ENCODE data around the gene ABTB2.
A peak's percentile ranks its signal among the peaks of the same experiment; 100 is the strongest.

Gene ABTB2

DNA sequence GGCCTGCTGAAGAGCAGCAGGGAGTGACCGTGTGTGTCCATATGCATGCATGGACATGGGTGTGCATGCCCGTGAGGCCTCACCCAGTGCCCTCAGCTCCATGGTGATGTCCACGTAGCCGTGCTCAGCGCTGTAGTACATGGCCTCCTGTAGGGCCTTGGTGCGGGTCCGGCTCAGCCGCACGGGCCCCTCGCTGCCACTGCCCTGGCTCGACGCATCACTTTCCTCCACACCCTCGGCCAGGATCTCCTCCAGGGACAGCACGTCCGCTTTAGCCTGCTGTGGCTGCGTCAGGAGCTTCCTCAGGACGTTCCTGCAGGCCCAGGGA, 195.4 kb downstream of the ABTB2 start:
- DNase-seq, result no peak

DNA sequence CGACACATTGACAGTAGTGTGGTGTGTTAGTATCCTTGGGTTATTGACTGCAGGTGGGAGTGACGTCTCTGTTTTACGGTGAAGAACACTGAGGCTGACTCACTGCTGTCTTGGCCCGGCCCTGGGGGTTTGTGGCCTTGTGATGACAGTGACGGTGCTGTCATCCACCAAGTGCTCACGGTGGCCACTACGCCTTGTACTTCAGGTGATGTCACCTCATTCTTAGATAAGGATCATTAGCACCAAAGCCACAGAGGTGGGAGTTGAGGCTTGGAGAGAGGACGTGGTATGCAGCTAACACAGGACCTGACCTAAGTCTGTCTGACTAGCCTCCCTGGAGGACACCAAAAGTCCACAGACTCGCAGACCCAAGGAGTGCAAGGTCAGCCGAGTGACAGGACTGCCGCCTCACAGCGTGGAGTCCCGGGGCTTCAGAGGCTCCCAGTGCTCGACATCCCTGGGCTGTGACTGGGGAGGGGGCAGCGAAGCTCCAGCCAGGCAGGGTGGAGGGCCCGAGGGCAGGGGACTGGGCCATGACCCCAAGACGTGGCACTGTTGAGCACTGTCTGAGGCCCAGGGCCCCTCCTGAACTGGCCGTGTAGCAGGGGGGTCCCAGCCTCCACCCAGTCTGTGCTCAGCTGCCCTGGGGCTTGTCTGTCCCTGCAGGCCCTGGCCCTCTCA, 195.9 kb downstream of the ABTB2 start:
- no peak for DNase-seq

DNA sequence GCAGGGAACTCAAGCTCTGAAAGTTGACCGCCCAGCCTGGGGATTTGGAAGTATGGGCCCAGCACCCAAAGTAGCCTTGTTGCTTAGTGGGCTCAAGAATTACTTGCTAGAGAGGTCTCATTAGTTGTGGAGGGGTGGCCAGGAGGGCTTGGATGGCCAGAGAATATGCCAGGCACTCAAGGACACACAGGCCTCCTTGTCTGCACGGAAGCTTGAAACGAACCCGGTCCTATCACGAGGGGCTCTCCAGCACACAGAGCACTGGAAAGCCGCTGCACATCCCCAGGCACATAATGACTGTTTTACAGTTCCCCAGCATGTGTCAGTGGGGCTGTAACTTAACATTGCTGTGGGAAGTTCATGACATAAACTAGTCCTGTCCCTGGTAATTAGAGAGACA, 196.4 kb downstream of the ABTB2 start:
- DNase-seq, result no peak

DNA sequence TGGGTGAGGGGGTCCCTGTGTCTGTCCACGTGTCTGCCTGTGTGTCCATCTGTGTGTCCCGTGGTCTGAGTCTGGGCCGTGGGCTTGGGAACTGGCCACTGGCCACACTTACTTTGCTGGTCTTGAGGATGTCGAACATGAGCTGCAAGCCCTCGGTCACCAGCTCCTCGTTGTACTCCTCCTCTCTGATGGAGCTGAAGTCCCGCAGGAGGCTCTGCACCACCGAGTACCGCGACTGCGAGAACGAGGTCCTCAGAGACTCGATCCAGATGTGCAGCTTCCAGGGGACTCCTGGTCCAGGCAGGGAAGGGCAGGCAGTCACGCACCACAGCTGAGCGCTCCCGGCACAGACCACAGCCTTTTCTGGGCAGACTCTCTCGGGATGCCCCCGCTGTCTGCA, 197.0 kb downstream of the ABTB2 start:
- DNase-seq, result no peak

DNA sequence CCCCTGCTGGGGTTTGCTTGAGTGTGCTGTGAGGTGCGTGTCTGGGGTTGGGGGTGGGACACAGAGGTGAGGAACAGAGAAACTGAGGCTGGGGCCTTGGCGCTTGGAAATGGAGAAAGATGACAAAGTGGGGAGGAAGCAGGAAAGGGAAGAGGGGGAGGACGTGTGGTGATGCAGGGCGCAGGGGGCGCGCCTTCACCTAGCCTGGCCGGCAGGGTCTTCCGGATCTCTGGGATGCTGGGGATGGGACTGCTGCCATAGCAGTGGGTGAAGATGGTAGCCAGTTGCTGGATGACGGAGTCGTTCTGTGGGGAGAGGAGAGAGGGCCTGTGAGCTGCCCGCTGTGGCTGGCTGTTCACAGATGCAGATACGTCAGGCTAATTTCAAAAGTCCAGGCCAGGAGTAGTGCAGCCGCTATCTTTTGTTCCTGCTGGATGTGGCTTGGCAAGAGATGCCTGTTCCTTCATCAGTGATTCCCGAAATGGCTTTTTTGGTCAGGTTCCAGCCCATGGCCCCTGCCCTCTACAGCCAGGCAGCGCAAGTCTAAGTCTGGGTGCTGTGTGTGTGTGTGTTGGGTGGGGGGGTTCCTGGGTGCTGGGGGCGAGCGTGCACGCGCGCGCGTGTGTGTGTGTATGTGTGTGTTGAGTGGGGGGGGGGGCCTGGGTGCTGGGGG, 197.6 kb downstream of the ABTB2 start:
- DNase-seq, result no peak

DNA sequence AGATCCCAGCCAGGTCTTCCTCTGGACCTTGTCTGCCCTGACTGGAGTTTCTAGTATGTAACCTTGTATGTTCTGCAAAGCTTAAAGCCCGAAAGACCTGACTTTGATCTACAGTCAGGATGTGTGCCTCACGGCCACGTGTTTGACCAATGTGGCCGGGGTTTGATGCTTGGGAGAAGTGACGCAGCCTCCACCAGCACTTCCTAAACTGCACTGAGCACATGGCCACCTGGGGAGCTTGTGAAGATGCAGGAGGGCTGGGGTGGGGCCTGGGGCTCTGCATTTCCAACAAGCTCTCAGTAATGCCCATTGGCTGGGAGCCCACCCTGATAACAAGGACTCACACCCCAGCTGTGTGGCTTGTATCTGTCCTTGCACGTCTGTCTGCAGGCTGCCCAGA, 199.1 kb downstream of the ABTB2 start:
- no peak for DNase-seq

DNA sequence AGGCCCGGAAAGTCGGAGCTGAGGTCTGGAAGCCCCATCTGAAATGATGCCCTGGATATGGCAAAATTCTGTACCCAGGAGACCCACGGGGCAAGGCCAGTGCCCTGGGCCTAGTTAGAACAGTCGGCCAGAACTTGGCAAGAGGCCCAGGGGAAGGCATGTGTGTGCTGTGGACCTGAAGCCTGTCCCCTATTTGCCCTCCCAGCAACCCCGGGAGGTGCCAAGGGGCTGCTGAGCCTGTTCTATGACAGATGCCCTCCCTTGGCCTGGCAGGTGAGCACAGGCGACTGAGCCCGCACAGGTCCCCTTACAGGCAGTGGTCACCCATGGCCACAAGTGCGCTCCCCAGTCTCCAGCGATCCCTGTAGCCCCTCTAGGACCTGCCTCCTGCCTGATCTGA, 200.6 kb downstream of the ABTB2 start:
- no peak for DNase-seq

DNA sequence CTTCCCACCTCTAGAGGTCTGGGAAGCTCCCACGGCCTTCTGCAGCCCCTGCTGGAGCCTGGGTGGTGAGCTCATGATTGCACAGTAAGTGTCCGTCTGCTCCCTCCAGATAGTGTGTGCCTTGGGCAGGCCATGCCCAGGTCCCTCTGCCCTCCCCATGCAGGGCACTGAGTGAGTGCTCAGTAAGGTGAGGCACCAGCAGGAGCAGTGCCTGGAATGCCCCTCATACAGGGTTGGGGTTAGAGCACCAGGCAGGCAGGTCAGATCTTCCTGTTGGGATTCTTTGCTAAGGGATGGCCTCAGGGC, 202.1 kb downstream of the ABTB2 start:
- DNase-seq, result no peak

DNA sequence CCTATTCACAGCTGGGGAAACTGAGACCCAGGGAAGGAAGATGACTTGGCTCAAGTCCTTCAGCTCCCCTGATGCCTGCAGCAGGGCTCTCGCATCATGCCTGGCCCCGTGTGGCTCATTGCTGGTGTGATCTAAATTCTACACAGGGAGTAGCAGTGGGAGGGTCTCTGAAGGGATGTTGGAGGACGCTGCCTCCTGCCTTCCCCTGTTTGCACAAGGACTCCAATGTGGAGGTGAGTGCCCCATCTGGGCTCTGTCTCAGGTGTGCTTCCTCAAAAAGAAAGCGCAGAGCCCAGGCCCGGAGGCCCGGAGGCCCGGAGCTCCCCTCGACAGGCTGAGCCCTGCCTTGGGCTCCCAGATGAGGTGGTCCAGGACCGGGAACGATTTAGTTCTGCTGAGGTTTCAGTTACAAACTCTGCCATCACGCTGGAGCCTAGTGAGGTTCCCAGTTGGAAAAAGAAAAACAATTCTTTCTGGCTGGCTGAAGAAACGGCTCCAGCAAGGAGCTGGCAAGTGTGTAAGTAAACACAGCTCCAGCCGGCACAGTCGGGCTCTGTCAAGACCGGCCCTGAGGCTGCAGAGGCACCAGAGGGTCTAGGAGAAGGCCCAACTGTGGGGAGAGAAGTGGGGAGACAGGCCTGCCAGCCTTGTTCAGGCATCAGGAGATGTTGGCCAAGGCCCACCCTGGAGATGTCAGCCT, 202.6 kb downstream of the ABTB2 start:
- peak in 1 of 3 experiments; percentile 33 for DNase-seq

DNA sequence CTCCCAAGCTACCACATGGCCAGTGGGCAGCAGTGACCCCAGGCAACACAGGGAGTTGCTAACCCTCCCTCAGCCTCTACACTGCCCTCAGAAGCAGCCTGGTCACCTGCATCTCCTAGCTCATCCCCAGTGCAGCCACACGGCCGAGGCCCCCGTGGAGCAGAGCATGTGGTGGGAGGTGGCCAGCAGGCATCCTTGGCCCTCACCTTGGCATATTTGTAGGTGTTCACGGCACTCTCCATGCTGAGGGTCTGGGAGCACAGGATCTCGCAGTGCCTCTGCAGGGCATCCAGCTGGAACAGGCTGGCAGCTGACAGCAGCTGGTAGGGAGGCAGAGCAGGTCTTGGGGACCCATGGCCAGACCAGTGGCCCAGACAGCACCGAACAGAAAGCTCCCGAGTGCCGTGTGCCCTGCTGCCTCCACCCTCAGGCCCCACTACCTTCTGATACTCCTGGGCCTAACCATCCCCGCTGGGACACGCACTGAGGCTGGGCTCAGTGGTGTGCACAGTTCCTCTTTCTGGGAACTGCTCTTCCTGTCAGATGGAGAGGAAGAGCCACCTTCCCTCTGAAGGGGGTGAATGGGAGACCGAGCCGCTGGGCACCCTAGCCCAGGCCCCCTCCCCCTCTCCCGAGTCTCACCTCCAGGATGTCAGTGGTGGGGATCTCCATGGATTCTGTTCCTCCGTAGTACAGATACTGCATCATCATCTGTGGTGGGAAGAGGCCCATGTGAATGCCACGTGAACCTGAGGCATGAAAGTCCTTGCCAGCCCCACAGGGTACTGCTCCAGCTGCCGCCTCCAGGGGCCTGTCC, 203.5 kb downstream of the ABTB2 start:
- DNase-seq, result no peak

DNA sequence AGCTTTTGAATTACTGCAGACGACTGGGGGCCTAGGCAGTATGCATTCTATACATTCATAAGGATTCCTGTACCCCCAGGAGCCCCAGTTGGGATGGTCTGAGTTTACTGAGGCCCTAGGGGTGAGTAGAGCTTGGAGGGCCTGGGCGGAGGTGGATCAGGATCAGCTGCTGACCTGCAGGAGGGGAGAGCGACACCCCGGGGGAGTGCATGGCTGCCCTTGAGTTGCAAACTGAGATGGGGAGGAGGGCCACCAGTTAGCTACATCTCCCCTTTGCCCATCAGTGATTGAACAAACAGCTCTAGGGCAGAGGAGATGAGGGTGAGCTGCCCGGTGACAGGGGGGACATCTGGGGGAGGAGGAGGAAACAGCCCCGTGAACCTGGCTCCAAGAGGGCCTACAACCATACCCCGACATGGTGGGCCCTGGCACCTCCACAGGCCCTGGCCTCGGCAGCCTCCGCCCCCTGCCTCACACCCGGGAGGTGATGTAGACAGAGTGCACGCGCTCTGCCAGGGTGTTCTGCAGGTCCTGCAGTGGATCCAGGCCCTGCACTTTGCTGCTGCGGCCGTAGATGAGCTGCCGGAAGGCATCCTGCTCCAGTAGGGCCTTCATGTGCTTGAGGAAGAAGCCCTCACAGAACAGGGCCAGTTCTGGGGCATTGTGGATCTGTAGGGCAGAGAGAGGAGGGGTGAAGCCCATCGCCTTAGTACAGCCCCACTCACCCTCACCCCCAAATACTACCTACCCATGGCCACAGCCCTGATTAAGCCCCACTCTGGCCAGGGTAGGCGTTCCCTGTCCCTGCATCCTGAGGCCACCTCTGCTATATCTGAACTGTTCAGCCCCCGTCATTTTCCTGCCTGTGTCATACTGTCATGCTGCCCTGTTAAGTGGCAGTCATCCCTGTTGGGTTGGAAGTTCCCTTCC, 205.6 kb downstream of the ABTB2 start:
- DNase-seq, result no peak

DNA sequence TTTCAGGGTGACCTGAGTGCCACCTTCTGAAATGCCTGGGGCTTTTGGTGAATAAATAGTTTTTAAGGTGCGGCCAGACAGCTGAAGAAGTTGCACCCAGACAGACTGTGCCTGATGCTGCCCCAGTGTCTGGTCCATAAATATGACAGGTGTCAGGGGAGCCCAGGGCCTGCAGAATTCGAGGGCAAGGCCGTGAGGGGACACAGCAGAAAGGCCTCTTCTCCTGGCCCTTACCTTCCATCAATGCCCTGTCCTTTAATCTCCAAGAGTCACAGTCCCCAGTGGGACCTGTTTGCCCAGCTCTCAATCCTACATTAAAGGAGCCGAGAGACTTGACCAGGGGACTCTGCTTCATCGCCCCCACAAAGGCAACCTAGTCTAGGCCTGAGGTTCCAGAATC, 206.6 kb downstream of the ABTB2 start:
- DNase-seq, result no peak

DNA sequence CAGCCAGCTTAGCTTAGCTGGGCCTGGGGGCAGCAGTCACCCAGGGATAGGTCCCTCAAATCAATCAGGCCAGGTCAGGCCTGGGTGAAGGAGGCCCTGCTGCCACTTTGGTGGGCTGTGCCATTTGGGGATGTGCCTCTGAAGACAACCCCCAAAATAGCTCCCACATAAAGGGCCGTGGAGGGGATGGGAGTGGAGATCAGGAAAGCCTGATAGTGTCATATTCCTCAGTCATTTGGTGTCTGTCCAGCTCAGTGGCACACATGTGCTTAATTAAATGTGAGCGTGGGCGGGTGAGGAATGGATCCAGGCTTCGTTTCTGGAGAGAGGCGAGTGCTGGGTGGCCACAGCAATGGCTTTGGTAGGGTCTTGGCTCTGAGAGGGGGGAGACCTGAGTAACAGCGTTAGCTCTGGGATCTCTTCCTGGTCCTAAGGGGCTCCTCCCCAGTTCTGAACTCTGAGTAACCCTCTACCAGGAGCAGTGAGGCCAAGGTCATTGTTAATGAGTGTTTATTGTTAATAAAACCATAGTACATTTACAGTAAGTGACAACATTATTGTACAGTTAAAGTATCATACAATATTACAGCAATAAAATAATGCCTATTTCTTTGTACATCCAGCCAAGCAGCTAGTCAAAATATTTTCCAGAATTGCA, 207.2 kb downstream of the ABTB2 start:
- DNase-seq, result no peak

DNA sequence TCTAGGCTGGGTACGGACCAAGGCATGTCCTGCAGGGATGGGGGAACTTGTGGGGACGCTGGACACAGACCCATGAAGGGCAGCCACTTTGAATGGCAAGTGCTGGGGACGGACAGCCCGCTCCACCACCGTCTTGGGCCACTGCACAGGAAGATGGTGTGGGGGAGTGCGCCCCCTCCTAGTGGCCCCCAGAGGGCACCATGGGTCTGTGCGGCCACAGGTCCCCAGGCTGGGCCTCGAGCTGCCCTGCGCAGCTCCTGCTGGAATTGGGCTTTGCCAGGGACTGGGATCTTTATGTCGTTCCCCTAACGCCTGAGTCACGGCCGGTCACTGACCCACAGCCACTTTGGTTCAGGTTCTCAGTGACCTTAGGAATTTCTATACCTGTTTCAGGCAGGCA, 208.0 kb downstream of the ABTB2 start:
- DNase-seq, result peak in 1 of 3 experiments; percentile 14

DNA sequence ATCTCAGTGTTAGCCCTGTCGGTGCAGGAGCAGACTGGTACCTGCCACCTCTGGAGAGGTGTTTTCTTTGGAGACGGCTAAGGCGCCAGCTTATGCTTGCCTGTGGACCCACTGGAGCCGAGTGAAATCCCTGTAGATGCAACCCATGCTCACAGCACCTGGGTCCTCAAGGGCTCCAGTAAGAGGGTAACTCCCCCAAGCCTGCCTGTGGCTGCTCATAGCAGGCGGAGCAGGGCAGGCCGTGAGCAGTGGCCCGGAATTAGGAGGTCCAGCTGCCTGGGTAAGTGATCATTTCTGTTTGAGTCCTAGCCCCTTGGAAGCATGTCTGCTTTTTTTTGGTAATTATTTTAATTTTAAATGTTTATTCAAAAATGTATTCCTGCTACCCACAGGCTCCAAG, 208.5 kb downstream of the ABTB2 start:
- DNase-seq, result no peak

DNA sequence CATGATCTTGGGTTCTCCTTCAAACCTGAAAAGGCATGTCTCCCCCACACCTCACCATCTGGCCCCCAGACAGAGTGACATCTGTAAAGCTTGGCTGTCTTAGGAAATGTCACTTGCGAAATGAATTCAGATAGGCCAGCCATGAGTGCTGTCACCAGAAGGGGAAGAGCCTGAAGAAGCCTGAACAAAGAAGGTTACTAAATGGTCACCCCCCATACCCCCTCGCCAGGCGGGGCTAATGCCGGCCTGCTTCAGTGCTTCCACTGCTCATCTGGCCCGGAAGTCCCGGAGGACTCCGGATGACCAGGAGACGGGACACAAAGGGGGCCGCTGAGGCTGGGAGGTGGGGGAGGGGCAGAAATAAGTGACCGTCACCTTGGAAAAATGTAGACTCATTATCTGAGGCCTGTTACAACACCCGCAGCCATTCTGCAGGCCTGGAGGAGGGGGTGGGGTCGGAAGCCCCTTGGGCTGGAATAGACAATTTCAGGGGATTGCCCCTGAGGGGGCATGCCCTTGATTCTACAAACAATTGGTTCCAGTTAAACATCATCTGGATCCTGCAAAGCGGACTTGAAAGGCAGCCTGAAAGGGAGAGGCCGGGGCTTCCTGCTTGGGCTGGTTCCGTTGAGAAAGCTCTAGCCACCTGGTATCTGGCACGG, 209.2 kb downstream of the ABTB2 start:
- no peak for DNase-seq

DNA sequence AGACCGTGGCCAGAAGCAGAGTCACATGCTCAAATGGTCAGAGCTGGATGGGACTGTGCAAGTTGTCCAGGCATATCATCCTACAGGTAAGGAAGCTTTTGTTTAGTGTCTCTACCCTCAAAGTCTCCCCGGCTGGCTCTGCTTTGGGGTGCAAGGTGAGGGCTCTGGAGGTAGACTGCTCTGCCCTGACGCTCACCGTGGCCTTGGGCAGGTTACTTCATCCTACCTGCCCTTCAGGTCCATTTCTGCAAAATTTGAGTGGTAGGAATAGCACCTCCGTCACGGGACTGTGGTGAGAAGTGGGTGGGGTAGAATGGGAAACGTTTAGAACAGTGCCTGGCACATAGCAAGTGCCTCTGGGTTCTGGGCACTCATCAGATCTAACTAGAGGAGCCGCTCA, 210.2 kb downstream of the ABTB2 start:
- no peak for DNase-seq

DNA sequence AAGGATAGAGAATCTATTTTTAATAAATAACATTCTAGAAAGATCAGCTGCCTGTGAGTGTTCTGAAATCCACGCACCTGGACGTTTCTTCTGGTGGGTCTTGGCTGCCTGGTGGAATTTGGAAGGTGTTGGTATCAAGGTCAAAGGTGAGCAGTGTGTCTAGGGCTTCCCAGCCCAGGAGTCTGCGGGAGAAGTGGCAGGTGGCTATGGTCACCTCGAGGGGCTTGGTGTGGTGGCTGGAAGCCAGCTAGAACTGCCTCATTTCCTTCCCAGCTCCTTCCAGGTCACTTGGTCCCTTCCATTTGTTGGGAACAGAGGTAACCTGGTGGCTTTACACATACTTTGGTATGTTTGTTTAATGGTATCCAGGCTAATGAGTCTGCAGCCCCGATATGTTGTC, 210.9 kb downstream of the ABTB2 start:
- DNase-seq, result no peak

DNA sequence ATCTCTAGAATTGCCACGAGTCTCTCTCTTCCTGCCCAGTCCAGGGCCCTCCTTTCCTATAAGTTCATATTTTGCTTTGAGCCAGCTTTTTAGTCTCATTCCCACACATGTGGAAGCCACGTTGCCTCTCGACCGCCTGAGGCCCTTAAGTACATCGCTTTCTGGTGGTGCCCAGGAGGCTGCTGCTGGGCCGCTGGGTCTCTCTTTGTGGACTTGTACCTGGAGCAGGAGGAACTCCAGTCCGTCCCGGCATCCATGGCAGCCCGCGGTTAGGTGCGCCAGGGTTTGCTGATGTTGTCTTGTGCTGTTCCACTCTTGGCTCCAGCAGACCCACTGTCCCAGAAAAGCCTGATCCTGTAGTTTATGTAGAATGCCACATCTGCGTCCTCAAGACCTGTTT, 211.4 kb downstream of the ABTB2 start:
- no peak for DNase-seq

DNA sequence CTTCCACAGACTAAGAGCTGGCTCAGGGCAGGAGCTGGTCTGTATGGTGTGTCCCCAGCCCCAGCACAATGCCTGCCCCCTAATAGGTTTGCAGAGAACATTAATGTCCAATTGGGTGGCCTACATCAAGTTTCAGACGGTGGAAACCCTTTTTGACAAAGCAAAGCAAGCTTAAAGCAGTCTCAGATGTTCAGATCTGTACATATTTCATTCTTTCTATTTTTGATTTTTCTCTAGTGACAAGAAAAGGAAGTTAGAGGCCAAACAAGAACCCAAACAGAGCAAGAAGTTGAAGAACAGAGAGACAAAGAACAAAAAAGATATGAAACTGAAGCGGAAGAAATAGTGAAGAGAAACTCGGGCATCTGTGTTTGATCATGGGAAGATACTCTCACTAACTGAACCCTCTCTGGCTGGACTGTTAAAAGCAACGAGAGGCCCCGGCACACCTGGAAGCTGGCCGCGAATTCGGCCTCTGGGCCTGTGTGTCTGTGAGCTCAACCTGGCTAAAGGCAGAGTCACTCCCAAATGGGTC, 211.9 kb downstream of the ABTB2 start:
- no peak for DNase-seq

DNA sequence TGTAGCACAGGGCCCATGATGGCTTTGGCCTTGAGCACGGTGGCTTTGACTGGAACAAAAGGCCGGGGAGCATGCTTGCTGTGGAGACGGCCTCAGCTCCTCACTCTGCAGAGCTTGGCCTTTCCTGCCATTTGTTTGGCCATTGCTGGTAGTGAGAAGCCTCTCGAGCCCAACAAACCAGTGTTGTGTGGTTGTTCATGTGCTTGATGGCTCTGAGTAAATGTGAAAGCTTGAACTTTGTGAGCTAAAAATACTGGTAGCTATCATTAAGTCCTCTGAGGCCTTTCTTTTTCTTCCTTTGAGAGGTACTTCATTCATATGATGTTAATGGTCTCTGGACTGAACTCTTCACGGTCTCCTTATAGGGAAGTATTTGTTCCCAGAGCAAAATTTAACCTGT, 212.7 kb downstream of the ABTB2 start:
- DNase-seq, result no peak

All from NCI-H1417 (cell line).